ENCODE measurements around the gene CD9.
A peak's percentile ranks its signal among the peaks of the same experiment; 100 is the strongest.

CD9 gene

DNA sequence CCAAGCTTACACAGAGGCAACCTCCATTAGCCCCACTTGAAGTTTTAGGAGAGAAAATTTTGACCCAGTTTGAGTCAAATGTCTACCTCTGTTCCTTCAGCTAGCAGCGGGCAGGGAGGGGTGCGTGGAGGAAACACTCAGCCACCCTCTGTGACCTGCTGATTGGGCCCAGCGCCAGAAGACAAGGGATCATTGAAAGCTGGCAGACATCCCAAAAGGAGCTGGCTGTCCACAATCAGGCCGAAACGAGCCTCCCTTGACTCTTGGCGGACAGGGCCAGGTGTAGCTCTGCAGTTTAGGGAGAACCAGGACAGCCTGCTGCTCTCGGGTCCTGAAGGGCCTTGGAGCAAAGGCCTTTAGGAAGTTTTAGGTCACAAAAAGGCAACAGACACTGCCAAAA lies 41.3 kb downstream of the CD9 start:
- DNase-seq (ENCODE audit: low read depth in 2 of 2) = no peak

DNA sequence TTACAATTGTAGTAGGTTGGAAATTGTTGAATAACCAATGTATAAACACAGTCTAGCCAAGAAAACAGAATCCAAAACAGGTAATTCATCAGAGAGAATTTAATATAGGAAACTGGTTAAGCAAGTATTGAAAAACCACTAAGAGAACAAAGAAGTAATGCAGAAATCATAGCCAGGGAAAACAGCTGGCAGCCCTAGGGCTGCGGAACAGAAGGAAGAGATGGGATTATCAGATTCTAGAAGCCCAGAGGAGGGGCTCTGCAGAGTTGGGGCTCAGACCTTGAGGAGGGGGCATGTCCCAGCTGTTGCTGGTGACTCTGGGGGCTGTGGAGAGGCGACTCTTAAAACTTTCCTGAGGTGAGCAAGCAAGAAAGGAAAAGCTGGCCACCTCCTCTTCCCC lies 49.4 kb downstream of the CD9 start:
- DNase-seq (ENCODE audit: low read depth in 2 of 2) = no peak

- DNase-seq (ENCODE audit: low read depth in 2 of 2) = no peak
Observed at GRCh38 chr12:6250343-6250742, 50.1 kb downstream of the CD9 start.

DNA sequence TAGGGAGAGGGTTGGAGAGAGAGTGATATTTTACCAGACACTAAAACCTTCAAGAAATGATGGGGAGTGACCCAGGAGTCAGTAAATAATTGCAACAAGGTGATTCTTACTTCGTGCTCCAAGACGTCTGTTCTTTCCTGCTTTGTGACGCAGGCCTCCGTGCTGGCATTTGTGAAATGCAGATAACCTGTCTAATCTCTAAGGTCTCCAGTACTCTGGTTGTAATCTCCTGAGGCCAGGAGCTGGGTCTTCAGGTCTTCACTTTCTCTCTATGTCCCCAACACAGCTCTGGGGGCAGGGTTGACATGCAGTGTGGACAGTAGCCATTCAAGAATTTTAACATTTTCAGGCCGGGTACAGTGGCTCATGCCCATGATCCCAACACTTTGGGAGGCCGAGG lies 53.1 kb downstream of the CD9 start:
- no peak for DNase-seq (ENCODE audit: low read depth in 2 of 2)

DNA sequence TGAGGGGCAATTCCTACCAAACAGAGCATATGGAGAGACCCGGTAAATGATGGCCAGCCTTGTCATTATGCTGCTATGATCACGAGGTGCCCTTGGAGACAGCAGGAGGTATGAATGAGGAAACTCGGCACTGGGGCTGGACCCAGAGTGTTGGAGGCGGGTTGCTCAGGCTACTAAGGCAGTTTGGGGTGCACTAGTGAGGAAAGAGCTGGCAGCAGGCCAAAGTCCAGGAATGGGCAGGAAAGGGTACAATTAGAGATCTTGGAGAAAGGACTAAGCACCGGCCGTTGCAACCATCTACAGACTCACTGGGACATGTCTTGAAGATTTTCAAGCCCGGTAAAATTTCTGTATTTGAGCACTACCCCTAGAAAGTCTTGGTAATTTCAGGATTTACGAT lies 54.3 kb downstream of the CD9 start:
- DNase-seq (ENCODE audit: low read depth in 2 of 2) = no peak

- DNase-seq (ENCODE audit: low read depth in 2 of 2) = no peak
Observed at GRCh38 chr12:6257007-6257406, 56.8 kb downstream of the CD9 start.

- DNase-seq (ENCODE audit: low read depth in 2 of 2) = no peak
Observed at GRCh38 chr12:6262211-6262610, 62.0 kb downstream of the CD9 start.

DNA sequence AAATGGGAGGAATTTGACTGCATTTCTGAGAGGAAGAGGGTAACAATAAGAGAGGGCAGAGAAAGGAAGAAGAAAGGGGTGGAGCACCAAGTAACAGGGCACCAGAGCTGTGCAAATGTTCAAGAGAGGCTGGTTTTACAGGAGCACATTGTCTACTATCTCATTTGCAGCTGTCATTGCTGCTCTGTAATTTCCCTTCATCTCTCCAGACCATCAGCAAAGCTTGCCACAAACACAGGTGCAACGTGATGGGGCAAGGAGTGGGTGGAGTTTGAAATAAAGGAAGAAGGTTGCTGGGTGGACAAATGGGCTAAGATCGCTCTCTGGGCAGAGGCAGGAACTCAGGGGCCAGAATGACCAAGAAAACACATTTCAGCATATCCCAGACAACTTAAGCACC lies 62.4 kb downstream of the CD9 start:
- DNase-seq (ENCODE audit: low read depth in 2 of 2) = no peak

GRCh38 chr12:6263931-6264330 lies 63.7 kb downstream of the CD9 start:
- no peak for DNase-seq (ENCODE audit: low read depth in 2 of 2)

DNA sequence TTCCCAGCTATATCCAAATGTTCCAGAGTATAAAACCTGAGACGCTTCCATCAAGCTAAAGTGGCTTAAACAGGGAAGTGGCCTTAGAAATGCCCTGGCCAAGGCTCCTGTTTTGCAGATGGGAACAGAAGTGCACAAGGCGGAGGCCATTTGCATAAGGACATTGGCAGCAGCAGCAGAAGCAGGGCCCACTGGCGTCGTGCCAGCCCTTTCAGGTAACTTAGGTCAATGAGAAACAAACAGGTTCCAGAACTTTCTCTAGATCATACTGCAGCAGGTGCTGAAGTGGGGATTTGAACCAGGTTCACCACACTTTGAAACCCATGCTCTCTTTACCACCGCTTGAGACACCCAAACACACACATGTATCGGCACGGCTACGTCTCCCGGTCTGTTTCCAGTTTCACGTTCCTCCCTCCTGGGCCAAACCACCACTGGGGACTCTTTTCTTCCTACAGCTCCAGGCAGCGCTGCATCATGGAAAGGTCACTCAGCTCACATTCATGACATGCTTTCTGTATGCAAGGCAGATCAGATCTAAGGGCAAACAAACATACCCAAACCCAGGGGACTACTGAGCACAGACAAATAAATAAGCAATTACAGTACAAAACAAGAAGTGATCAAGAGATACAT lies 64.3 kb downstream of the CD9 start:
- no peak for DNase-seq (ENCODE audit: low read depth in 2 of 2)

DNA sequence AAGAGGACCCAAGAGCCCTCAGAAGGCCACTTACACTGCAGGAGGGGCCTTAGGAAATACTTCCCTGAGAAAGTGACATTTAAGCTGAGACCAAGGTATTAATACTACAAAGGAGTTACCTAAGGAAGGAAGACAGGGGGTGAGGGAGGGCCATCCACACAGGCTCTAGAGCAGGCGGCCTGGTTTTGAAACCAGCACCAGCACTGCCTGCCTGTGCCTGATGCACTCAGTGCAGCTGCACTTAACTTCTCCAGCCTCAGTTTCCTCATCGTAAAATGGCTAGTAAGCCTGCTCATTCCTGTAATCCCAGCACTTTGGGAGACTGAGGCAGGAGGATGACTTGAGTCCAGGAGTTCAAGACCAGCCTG lies 64.8 kb downstream of the CD9 start:
- no peak for DNase-seq (ENCODE audit: low read depth in 2 of 2)

DNA sequence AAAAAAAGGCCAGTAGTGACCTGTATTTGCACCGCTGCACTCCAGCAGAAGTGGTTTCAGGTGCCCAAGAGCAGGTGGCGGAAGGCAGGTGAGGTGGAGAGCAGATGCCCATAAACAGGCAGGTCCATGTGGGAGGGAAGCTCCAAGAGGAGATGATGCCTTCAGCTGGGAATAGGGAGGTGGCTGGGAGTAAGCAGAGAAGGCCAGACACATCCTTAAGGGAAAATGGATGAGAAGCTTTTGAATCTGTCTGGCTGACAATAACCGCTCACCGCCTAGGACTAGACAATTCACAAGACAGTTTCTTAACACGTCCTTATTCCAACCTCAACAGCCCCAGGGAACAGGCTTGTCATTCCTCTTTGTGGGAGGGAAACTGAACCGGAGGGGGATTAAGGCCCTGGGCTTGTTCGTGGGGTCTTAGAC lies 66.4 kb downstream of the CD9 start:
- no peak for DNase-seq (ENCODE audit: low read depth in 2 of 2)

DNA sequence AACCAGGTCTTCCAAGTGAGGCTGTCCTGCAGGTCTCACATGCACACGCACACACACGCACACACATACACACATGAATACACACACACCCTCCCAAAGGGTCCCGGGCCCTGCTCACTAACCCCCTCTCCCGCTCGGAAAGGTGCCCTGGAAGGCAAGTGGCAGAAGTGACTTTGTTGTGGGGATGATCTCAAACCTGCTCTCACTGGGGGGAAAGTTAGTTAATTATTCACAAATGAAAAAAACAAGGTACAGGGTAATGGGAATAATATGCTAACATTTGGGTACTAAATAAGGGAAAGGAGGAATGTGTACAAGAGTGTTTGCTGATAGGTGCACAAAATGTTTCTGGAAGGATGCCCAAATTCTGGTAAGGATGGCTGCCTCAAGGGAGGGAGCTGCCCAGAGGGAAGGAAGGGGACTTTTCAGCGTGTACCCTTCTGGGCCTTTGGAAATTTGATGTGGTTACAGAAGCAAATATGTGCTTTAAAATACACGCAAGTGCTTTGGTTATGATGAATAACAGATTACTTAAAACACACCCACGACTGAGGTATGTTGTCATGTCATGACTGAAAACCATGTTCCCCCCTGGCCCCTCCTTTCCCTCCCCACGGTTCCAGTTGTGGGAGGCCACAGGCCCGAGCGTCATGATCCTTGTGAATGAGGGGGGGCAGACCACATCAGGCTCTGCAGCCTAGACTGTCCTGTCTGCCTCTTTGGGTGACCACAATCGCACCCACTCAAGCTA lies 66.9 kb downstream of the CD9 start:
- peak; percentile 38 to 59 for DNase-seq (ENCODE audit: low read depth in 2 of 2)

GRCh38 chr12:6268484-6269157 lies 68.4 kb downstream of the CD9 start:
- no peak for DNase-seq (ENCODE audit: low read depth in 2 of 2)

GRCh38 chr12:6269986-6270385 lies 69.8 kb downstream of the CD9 start:
- DNase-seq (ENCODE audit: low read depth in 2 of 2) = no peak

DNA sequence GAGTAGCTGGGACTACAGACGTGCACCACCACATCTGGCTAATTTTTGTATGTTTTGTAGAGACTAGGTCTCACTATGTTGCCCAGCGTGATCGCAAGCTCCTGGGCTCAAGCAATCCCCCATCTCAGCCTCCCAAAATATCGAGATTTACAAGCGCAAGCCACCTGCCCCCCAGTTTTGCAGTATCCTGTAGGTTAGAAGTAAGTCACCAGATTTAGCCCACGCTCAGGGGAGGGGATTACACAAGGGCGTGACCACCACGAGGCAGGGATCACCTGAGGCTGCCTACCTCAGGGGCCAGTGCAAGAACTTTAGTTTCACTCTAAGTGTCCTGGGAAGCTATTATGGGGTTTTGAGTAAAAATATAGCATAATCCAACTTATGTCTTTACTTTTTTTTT lies 71.1 kb downstream of the CD9 start:
- no peak for DNase-seq (ENCODE audit: low read depth in 2 of 2)

GRCh38 chr12:6272300-6273204 lies 72.4 kb downstream of the CD9 start:
- no peak for DNase-seq (ENCODE audit: low read depth in 2 of 2)

- no peak for DNase-seq (ENCODE audit: low read depth in 2 of 2)
Observed at GRCh38 chr12:6273205-6273540, 73.0 kb downstream of the CD9 start.

GRCh38 chr12:6273541-6274230 lies 73.5 kb downstream of the CD9 start:
- DNase-seq (ENCODE audit: low read depth in 2 of 2) = no peak

DNA sequence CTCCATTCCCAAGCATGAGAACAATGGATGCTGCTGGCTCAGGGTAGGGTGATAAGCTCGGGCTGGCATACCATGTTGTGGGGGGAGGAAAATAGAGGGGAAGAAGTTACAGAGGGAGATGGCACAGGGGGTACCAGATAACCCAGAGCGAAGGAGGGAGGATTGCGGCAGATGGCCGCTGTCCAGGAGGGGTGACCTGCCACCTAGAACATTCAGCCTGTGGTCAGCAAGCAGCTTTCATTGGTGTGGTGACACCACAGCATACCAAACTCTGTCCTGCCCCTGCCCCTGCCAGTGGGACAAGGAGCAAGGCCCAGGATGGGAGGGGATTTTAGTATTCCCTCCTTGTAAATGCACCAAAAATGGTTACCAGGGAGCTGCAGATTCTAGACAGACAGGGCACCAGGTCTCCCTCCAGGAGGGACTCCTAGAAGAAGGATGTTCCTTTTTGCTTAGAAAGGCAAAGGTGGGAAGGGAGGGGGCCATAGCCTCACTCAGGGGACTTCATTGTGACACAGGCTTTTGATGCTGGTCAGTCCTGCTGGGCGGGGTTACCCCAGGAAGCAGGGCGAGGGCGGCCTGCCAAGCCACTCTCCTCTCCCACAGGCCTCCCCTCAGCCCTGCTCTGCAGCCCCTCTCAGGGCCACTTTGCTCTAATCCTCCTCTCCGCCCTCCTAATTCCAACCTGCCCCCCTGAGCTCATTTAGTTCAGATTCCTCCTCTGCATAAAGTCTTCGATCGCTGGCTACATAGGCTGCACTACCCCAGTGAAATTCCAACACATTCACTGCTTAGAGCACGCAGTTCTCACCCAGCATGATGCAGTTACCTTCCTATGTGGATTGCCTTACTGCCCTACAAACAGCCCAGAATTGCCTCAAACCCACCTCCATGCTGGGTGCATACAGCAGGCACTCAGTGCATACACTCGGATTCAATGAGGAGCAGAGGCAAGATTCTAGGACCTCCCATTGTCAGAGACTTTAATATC lies 74.3 kb downstream of the CD9 start:
- DNase-seq (ENCODE audit: low read depth in 2 of 2) = no peak

All from stimulated activated CD4-positive, alpha-beta T cell treated with anti-CD3 and anti-CD28 coated beads, Interleukin-15, amount 100 ng/mL, for 48 hours (primary cell).